ENCODE data around the gene SNX8.
"Not testable (repeated sequence)": the region's sequence is repeated elsewhere in the genome, so short reads cannot be mapped to it uniquely, and the experiment has no call there.

SNX8 gene

DNA sequence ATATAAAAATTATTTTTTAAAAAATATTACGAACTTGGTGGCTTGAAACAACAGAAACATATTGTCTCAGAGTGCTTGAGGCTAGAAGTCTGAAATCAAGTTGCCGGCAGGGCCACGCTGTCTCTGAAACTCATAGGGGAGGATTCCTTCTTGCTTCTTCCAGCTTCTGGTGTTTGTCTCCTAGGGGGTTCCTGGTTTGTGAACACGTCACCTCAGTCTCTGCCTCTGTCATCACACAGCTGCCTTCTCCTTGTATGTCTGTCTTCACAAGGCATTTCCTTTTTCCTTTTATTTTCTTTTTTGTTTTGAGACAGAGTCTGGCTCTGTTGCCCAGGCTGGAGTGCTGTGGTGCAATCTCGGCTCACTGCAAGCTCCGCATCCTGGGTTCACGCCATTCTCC lies 12.7 kb upstream of the SNX8 start:
- DNase-seq, result no peak

DNA sequence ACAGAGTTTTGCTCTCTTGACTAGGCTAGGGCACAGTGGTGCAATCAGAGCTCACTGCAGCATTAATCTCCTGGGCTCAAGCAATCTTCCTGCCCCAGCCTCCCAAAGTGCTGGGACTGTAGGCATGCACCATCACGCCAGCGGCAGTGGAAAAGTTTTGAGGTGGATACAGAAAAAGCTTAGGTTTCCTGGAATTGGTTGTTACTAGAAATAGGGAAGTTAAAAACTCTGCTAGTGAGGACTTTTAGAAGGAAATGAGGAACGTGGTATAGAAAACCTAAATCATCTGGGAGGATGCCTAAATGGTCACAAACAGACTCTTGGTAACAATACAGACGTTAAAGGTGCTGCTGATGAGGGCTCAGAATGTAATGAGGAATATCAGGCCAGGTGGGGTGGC lies 10.9 kb upstream of the SNX8 start:
- no peak for DNase-seq

DNA sequence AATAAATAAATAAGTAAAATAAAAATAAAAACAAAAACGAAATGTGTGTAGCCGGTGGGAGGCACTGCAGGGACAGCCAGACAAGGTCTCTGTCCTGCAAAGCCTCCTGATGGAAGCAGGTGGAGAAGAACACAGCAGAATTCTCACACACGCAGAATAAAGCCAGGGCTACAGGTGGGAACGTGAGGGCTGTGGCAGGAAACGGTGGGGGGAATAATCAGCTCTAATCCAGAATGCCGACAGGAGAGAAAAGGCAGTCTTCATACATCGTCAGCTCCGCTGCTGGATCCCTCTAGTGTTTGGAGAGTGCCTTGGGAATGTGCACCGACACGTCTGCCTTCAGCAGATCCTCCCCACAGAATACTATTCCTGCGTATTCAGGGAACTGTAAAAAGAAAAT lies 6.8 kb upstream of the SNX8 start:
- DNase-seq, result no peak

DNA sequence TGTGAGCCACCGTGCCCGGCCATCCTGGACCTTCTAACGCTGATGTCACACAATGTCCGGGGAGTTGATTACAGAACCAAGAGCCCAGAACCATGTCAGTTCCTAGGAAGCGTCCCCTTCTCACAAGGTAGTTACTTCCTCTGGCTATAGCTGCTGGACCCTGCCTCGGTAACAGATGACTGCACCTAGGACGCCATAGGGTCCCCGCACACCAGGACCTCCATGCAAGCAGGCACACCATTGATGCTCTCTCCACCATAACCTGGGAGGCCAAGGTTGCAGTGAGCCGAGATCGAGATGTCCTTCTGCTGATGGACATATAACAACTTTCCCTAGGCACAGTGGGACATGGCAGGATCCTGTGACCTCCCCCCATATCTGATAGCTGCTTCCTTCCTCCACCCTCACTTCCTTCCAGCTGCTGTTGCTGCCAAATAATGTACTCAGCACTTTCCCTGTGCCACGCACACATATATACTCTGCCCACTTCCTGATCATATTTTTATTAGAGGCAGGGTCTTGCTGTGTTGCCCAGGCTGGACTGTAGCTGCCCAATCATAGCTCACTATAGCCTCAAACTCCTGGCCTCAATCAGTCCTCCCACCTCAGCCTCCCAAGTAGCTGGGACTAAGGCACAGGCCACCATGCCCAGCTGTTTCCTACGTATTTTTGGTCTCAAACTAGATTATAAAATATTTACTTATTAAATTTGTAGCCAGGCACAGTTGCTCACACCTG lies 3.5 kb upstream of the SNX8 start:
- no peak for DNase-seq

DNA sequence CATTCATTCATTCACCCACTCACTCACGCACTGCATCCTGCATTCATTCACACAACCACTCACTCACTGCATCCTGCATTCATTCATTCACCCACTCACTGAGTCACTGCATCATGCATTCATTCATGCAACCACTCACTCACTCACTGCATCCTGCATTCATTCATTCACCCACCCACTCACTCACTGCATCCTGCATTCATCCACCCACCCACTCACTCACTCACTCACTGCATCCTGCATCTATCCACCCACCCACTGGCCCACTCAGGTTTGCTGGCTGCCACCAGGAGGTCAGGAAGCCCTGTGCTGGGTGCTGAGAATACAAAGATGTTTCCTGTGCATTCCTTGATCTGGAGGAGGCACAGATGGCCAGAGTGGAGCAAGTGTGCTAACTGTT lies 2.3 kb upstream of the SNX8 start:
- DNase-seq, result no peak

DNA sequence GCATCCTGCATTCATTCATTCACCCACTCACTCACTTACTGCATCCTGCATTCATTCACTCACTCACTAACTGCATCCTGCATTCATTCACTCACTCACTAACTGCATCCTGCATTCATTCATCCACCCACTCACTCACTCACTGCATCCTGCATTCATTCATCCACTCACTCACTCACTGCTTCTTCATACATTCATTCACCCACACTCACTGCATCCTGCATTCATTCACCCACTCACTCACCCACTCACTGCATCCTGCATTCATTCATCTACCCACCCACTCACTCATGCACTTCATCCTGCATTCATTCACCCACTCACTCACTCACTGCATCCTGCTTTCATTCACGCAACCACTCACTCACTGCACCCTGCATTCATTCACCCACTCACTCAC lies 1.5 kb upstream of the SNX8 start:
- DNase-seq, result no peak

DNA sequence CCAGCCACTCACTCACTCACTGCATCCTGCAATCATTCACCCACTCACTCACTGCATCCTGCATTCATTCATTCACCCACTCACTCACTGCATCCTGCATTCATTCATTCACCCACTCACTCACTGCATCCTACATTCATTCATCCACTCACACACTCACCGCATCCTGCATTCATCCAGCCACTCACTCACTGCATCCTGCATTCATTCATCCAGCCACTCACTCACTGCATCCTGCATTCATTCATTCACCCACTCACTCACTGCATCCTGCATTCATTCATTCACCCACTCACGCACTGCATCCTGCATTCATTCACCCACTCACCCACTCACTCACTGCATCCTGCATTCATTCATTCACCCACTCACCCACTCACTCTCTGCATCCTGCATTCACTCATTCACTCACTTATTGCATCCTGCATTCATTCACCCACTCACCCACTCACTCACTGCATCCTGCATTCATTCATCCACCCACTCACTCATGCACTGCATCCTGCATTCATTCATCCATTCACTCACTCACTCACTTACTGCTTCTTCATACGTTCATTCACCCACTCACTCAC lies 802 bp upstream of the SNX8 start:
- not testable (repeated sequence) for DNase-seq

DNA sequence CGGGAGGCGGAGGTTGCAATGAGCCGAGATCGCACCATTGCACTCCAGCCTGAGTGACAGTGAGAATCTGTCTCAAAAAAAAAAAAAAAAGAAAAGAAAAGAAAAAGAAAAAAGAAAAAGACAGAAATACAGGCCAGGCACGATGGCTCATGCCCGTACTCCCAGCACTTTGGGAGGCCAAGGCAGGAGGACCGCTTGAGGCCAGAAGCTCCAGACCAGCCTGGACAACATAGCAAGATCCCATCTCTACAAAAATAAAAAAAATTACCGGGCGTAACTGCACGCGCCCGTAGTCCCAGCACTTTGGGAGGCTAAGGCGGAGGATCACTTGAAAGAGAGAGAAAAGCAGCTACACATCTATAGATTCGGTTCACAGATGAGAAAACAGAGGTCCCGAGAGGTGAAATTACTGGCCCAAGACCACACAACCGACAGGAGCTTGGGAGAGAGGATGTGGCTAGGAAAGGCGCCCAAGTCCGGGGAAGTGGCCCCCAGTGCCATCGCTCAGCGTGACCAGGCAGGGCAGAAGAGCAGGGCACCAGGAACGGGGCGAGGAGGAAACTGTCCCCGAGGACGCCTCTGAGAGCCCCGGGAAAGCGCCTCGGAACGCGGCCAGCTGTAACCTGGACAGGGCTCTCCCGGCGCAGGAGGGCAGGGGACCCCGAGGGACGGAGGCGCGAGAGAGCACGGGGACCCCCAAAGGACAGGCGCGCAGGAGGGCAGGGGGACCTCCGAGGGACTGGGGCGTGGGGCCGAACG lies 612 bp downstream of the SNX8 start:
- peak; percentile 9 to 14 for DNase-seq

DNA sequence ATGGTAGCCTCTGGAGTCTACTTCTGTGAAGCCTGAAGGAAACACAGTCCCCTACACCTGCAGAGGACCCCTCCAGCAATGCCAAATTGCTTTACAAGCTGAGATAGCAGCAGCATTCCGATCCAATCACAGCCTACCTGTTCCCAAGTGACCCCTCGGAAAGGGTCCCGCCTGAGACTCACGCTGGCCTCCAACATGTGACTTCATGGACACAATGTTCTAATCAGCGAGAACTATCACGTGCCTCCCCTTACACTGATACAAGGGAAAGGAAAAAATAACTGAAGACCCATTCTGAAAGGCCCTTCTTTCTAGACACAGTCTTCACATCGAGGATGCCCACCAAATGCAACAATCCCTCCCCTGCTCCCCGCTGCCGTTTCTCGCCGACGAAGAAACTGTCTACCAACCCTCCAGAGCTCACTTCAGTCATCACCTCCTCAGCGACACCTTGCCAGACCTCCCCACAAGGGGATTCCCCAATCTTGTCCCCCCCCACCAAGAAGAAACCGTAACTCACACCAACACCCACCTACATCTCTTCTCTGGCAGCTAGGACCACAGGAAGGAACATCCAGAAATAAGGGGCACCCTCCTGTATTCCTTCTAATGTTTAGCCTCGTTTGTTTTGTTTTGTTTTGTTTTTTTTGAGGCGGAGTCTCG lies 1.8 kb downstream of the SNX8 start:
- peak in 1 of 2 donors; percentile 34 for DNase-seq

DNA sequence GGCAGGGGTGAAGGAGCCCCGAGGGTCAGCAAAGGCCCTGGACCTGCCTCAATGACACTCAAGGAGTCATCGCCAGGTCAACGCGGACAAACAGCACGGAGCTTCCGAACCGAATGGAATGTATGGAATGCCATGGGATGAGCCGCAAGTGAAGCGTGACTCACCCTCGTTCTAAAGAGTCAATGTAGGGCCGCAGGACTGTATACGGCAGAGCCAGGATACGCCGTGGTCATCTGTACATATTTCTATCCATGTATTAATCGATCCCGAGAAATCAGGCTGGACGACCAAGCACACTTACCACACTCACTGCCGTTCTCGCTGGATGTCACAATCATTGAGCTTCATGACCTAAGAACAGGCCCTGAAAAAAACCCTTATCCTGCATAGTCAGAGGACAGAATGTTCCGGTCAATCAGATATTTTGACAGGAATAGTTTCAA lies 4.3 kb downstream of the SNX8 start:
- no peak for DNase-seq

DNA sequence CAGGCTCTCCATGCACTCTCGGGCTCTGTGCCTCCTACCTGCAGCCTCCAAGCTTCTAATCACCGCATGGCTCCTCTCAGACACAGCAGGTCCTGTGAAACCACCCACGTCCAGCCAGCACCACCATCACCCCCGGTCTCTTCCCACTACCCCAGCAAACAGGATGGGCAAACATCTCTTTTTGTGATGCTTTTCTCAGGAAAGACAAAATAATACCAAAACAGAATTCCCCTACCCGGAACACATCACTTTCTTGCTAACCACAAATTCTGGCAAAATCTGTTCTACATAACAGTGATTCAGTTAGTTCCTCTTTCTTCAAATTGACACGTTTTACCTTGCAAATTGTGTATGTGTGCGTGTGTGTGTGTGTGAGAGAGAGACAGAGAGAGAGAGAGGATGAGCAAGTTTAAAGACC lies 6.5 kb downstream of the SNX8 start:
- peak; percentile 24 to 71 for DNase-seq

DNA sequence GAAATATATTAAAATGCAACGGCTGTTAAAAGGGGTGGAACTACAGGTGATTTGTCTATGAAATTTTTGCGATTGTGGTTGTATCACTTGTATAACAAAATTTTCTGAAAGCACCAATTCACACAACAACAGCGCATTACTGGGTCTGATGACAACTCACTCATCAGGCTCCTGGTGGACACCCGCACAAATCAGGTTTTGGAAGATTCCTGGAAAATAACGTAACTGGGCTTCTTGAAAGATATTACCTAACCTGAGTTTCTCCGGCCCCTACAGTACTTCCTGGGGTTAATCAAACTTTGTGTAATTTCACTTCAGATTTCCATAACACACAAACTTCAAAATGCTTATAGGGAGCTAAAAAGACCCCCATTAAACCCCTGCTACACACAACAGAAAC lies 7.6 kb downstream of the SNX8 start:
- DNase-seq, result no peak

DNA sequence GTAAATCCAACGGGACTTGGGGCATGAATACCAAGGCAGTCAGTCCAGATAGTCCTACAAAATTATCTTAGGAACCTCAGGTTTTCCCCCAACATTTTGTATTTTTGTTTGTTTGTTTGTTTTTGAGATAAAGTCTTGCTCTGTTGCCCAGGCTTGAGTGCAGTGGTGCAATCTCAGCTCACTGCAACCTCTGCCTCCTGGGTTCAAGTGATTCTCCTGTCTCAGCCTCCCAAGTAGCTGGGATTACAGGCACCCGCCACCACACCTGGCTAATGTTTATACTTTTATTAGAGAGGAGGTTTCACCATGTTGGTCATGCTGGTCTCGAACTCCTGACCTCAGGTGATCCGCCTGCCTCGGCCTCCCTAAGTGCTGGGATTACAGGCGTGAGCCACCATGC lies 9.0 kb downstream of the SNX8 start:
- DNase-seq, result not testable (repeated sequence)

DNA sequence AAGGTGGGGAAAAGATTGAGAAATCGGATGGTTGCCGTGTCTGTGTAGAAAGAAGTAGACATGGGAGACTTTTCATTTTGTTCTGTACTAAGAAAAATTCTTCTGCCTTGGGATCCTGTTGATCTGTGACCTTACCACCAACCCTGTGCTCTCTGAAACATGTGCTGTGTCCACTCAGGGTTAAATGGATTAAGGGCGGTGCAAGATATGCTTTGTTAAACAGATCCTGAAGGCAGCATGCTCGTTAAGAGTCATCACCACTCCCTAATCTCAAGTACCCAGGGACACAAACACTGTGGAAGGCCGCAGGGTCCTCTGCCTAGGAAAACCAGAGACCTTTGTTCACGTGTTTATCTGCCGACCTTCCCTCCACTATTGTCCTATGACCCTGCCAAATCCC lies 10.7 kb downstream of the SNX8 start:
- not testable (repeated sequence) for DNase-seq

DNA sequence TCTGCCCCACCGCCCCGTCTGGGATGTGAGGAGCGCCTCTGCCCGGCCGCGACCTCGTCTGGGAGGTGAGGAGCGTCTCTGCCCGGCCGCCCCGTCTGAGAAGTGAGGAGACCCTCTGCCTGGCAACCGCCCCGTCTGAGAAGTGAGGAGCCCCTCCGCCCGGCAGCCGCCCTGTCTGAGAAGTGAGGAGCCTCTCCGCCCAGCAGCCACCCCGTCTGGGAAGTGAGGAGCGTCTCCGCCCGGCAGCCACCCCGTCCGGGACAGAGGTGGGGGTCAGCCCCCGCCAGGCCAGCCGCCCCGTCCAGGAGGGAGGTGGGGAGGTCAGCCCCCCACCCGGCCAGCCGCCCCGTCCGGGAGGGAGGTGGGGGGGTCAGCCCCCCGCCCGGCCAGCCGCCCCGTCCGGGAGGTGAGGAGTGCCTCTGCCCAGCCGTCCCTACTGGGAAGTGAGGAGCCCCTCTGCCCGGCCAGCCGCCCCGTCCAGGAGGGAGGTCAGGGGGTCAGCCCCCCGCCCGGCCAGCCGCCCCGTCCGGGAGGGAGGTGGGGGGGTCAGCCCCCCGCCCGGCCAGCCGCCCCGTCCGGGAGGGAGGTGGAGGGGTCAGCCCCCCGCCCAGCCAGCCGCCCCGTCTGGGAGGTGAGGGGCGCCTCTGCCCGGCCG lies 11.4 kb downstream of the SNX8 start:
- DNase-seq, result not testable (repeated sequence)

DNA sequence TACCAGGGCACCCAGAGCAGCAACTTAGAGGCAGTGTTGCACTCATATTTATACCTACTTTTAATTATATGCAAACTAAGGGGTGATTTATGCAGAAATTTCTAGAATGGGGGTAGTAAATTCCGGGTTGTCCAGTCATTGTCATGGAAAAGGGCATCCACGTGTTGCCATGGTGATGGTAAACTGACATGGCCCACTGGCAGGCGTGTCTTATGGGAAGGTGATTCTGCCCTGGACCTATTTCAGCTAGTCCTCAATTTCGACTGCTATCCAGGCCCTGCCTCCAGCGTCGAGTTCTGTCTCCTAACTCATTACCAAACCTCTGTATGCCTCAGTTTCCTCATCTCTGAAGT lies 12.8 kb downstream of the SNX8 start:
- no peak for DNase-seq

DNA sequence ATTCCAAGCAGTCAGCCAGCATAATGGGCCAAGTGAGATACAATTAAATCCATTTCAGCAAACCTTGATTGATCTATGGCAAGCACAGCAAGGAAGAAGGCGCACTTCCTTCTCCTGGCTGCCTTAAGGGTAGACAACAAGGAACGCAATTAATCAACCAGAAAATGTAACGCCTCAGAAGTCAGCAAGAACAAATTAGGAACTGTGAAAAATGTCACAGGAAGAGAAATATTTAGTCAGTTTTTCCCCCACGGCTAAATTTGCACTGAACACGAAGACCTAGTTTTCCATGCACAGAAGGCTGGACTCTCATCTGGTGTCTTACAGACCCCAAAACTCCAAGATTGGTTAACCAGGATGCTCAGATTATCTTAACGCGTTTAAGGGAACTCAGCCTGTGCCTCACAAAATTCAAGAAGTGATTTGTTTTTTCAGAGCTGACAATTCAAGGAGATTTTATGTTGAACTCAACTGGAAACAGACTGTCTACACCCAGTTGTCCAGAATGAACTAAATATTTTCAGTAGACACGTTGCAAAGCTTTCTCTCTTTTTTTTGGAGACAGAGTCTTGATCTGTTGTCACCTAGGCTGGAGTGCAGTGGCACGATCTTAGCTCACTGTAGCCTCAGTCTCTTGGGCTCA lies 14.2 kb downstream of the SNX8 start:
- no peak for DNase-seq

DNA sequence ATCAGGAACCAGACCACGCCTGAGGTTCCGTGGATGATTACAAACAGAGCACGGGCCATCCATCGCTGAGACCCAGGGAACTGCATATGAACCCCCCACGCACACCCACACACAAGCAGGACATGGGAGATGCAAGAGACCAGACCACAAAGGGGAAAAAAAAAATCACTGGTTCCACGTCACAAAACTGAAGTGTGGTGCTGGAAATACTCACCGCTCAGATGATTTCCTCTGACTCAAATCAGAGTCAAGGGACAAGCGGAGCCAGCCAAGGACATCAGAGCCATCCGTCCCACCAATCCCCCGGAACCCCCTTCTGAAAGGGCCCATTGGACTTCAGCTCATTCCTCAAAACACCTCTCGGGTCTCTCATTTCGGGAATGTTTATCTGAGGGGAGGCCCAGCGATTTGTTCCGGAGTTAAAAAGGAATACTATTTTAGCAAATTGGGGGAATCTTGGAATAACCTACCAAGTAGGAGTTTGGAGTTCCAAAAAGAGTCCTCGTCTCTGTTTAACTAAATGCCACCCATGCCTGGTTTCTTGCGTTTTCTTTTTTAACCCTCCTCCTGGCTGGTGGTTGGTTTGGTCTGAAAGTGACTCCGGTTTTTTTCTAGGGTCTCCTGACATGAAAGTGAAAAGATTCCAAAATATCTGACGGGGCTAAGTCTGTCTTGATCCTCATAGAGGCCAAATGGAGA lies 15.0 kb downstream of the SNX8 start:
- peak in 1 of 2 donors; percentile 45 for DNase-seq

DNA sequence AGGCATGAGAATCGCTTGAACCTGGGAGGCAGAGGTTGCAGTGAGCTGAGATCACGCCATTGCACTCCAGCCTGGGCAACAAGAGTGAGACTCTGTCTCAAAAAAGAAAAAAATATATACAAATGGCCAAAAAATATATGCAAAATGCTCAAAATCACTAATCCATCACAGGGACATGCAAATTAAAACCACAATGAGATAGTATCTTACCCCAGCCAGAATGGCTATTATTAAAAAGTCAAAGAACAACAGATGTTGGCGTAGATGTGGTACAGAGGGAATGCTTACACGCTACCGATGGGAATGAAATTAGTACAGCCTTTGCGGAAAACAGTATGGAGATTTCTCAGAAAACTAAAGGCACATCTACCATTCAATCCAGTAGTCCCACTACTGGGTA lies 17.4 kb downstream of the SNX8 start:
- DNase-seq, result no peak

DNA sequence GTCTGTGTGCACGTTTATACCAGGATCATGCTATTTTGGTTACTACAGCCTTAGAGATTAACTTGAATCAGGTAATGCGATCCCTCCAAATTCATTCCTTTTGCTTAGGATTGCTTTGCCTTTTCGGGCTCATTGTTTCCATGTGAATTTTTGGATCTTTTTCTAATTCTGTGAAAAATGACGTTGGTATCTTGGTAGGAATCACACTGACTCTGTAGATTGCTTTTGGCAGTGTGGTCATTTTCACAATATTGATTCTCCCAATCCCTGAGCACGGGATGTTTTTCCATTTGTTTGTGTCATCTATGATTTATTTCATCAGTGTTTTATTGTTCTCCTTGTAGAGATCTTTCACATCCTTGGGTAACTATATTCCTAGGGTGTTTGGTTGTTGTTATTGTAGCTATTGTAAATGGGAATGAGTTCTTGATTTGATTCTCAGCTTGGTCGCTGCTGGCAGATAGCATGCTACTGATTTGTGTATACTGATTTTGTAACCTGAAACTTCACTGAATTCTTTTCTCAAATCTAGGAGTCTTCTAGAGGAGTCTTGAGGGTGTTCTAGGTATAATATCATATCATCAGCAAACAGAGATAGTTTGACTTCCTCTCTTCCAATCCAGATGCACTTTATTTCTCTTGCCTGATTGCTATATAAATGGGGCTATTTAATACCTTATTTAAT lies 18.2 kb downstream of the SNX8 start:
- DNase-seq, result no peak

DNA sequence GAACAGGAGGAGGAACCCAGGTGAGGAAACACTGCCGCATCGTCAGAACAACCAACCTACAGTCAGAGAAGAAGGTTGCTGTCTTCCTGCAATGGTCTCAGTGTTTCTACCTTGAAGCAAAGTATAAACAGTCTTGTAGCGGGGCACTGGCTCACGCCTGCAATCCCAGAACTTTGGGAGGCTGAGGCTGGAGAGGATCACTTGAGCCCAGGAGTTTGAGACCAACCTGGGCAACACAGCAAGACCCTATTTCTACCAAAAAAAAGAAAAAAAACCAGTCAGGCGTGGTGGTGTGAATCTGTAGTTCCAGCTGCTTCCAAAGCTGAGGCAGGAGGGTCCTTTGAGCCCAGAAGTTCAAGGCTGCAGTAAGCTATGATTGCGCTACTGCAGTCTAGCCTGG lies 23.4 kb downstream of the SNX8 start:
- no peak for DNase-seq
